ENCODE measurements around the gene MISFA.

DNA sequence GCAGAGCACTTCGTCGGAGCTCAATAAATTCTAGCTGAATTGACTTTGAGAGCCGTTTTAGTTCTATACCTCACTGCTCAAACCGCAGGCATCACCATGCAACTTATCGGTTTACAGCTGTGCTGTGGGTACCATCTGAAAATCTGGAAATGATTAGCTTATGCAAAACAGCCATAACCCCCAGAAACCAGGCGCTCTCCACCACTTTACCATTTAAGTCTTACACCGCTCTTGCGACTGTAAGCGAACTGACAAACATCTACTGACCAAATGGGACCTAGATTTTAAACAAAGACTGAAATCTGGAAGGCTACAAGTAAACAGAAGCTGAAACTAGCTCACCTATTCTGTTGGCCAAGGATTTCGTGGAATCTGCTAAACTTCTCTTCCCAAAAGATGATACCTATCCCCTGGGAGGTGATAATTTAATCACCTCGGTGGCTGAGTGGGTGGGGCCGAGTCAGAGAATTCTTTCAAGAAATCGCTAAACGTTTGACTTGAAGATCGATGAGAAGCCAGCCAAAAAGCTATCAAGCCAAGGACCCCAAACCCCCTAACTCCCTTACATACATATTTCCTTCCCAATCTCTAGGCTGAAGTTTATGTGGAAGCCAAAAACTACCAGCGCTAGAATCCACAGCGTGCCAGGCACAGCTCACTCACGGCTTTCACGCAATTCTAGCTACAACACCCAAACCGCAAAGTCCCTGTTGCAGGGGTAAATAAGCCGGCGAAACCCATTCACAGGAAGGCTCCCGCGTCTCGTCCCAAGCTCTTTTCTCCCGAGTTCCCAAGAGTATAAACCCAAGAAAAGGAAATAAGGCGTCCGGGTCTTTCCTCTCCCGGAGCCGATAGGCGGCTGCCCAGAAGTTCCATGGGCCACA is 33.9 kb downstream of the MISFA start:
- TF ChIP-seq TAF1 (IDR thresholded peaks at IDR 0.05; ENCODE audit: borderline replicate concordance, low read depth, low read length) (no peak), POLR2A (IDR thresholded peaks at IDR 0.05; ENCODE audit: low read depth, low read length) (no peak), POLR2AphosphoS5 (IDR thresholded peaks at IDR 0.05; ENCODE audit: low read depth, low read length) (no peak)

Measured in GM12892 (cell line).